ENCODE results near the gene TPK1. TPM values are rescaled to one million over a fixed set of nuclear protein-coding genes. Genes with fewer than 3 reads are reported as not detected.
A peak's percentile ranks its signal among the peaks of the same experiment; 100 is the strongest.

TPK1 gene
- total RNA-seq, 1 experiment from 2014 or later: 3.1 TPM

DNA sequence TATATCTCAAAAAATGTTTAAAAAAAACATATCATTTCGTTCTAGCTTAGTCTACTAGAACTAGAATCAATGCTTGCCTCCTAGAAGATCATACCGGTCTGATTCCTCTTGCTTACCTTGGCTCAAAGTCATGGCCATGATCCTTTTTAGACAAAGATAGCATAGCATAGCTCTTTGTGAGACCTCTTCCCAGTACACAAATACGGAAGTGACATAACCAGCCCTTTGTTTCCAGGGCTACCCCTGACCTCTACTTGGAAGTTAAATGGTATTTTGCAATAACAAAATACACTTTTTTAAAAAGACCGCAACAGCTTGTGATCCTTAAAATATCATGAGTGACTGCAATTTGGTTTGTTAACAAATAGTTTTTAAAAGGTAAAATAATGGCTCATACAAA lies 301.7 kb downstream of the TPK1 start:
- H2BK120ac ChIP-seq (ENCODE audit: low read depth, low read length, poor library complexity, severe bottlenecking): no peak overlapping the region
- no peak overlapping the region; a peak in 1 of 5 replicates for H3K4me3 Mint-ChIP-seq
- peak overlapping the region; percentile 45 to 97 (median 74); a peak in 6 of 7 replicates for H3K27ac Mint-ChIP-seq

More for the DNA sequence above, 301.7 kb downstream of the TPK1 start:
- Histone ChIP-seq H3K27me3 (ENCODE audit: insufficient read depth, low read length) (no peaks in the 10 kb centered on the region), H3K79me2 (ENCODE audit: insufficient read depth, low read length) (no peaks in the 10 kb centered on the region), H4K8ac (replicated peaks; ENCODE audit: insufficient read length, low read depth, low read length) (no peak overlapping the region), H2BK15ac (ENCODE audit: low read depth, low read length) (no peak overlapping the region), H3K23ac (ENCODE audit: insufficient read length, low read depth, low read length) (no peak overlapping the region), H3K4ac (ENCODE audit: low read depth, low read length) (no peak overlapping the region; the same call in 1 of the 2 replicates), H2BK20ac (ENCODE audit: low read depth, low read length, poor library complexity, severe bottlenecking) (no peak overlapping the region), H3K79me1 (ENCODE audit: insufficient read depth, low read depth, low read length, poor library complexity, severe bottlenecking) (no peaks in the 10 kb centered on the region), H4K91ac (ENCODE audit: insufficient read length, low read depth, low read length) (no peak overlapping the region), H2BK5ac (ENCODE audit: insufficient read length, low read length) (no peak overlapping the region), H3K4me2 (ENCODE audit: insufficient read depth, insufficient read length, low read length) (peak overlapping the region; percentile 37), H3K14ac (ENCODE audit: insufficient read depth, low read length) (no peak overlapping the region; the same call in 1 of the 2 replicates), H3T11ph (ENCODE audit: low read length) (peak overlapping the region; percentile 36), H3K56ac (ENCODE audit: insufficient read length, low read depth, low read length) (no peak overlapping the region), H3K27ac (ENCODE audit: insufficient read length, low read depth, low read length) (peak overlapping the region; percentile 93), H4K20me1 (ENCODE audit: control insufficient read depth, insufficient read depth, insufficient read length) (no peaks in the 10 kb centered on the region), H2BK12ac (ENCODE audit: insufficient read length, low read depth, low read length) (peak overlapping the region; percentile 94), H3K18ac (ENCODE audit: insufficient read length, low read depth, low read length) (peak overlapping the region; percentile 64), H3K9ac (ENCODE audit: extremely low read depth, insufficient read length, low read length) (no peak overlapping the region), H3K4me1 (ENCODE audit: insufficient read depth, low read length) (peaks cover 2% of the 10 kb centered on the region; the same call in 1 of the 2 replicates), H3K9me3 (ENCODE audit: control insufficient read depth, low read depth, low read length) (no peaks in the 10 kb centered on the region), H2AFZ (ENCODE audit: low read length) (no peak overlapping the region), H2AK5ac (ENCODE audit: insufficient read length, low read length) (peak overlapping the region; percentile 95), H4K5ac (ENCODE audit: insufficient read length, low read depth, low read length) (no peak overlapping the region), H3K23me2 (ENCODE audit: insufficient read length, low read depth, low read length, poor library complexity, severe bottlenecking) (no peaks in the 10 kb centered on the region)
- H3K27me3 Mint-ChIP-seq (ENCODE audit: low read depth): no peaks in the 10 kb centered on the region
- H3K9me3 Mint-ChIP-seq: peaks cover 16 to 25% of the 10 kb centered on the region in 2 experiments
- peaks cover 8 to 19% (median 9%) of the 10 kb centered on the region in 3 experiments for H3K36me3 Mint-ChIP-seq (ENCODE audit: insufficient read depth in 1 of 3, low read depth in 3 of 3)
- TF ChIP-seq, protein P1, sequence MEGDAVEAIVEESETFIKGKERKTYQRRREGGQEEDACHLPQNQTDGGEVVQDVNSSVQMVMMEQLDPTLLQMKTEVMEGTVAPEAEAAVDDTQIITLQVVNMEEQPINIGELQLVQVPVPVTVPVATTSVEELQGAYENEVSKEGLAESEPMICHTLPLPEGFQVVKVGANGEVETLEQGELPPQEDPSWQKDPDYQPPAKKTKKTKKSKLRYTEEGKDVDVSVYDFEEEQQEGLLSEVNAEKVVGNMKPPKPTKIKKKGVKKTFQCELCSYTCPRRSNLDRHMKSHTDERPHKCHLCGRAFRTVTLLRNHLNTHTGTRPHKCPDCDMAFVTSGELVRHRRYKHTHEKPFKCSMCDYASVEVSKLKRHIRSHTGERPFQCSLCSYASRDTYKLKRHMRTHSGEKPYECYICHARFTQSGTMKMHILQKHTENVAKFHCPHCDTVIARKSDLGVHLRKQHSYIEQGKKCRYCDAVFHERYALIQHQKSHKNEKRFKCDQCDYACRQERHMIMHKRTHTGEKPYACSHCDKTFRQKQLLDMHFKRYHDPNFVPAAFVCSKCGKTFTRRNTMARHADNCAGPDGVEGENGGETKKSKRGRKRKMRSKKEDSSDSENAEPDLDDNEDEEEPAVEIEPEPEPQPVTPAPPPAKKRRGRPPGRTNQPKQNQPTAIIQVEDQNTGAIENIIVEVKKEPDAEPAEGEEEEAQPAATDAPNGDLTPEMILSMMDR (conservative IDR thresholded peaks at IDR 0.05): no peak
- peaks cover 33 to 34% of the 10 kb centered on the region in 2 experiments for H3K4me1 Mint-ChIP-seq
- no peak for DNase-seq
- WGBS (ENCODE audit: extremely low coverage, insufficient read length, low lambda C conversion rate): no CpG with 5 or more reads among the region's 4 CpGs

Data from H9 (cell line).